Activated T-helper 1 cell treated with Interleukin-2 at 50 U/mL for 16 hours (primary cell): ENCODE data around the gene ZNF518B.

Experiments used
- DNase-seq: peaks from one replicate; pipeline ENCODE4 v3.0.0-alpha.2; 2020; ENCODE audit warnings: low read depth

The ZNF518B gene, protein sequence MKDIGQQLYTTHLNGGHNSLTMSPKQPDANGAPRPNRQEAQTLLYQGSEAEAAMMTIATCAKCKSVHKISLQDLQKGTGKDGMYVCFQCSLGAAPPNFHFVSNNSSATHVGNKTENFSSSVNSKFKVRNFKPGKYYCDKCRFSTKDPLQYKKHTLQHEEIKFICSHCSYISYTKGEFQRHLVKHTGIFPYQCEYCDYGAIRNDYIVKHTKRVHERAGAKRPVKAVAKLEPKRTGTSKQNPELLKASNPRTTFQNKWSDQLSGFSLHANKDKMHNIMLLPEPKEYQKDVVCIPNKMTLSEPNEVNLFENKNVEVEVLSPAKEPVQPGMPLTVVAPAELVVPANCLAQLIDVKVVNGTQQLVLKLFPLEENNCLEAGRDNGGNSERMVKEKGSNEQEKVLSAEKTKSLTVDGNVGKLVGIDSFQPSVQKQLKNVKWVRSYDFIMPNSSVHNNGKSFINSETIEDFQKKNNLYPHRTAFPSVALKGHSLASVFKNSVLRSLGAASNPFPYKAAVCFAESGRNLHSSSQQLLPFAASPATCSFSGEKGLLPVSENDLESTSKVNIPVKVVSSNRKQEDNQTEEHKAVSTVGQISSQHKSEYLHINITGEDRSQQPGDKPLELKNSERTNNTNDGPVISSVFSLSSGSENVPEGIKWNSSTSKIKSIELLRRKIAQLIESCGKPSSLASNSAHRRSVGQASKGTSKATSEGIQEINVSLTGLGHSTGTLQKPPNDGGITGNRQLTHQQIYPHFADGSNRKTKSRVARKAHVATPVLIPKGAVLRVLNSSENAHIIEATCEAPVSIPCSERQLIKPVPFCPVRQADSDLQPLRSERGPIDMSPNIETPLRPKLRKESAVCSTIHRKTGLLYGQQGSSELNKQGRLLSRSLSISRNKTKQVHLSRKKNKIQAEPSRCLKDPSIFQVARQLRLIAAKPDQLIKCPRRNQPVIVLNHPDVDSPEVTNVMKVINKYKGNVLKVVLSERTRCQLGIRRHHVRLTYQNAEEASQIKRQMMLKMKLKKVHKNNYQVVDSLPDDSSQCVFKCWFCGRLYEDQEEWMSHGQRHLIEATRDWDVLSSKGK

DNA sequence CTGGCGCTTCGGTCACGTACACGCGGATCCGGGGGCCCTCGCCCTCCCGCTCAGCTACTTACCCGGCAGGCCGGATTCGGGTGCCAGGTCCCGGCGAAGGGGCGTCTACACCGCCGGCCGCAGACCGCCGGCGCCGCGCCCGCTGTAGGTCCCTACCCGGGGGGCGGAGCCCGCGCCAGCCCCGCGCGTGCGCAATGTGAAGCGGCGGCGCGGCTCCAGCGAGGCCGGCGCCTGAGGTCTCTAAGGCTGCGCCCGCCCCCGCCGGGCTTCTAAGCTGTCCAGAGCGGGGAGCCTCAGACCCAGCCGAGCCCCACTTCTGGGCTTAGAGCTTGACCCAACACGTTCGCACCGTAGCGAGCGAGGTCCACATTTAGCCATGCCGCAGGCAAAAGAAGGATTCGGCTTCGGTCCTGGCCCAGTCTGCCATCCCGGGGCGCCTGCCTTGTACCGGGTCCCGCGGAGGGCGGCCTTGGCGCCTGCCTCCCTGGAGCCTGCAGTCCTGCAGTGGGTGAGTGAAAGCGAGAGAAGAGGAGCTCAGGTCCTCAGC is at the start of gene ZNF518B:
Gene ZNF518B (minus strand): TSS at position 172 of the 547 bp plus-strand sequence. CDS start 11,098 bp downstream, outside the sequence.
- DNase-seq = peak; percentile 68

DNA sequence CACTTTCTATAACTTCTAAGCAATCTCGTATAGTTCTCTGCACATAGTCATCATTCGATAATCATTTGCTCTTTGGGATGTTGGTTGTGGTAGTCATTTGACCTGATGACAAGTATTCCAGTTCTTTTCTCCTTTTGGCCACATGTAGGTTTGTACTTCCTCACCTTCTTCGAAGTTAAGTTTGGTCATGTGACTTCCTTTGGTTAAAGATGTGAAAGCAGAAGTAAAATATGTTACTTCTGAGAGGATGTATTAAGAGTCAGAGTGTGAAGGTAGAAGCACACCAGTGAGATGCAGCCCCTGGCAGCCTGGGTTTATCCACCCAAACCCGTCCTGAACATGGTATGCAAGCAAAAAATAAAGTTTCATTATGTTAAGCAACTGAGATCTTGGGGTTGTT is 48.9 kb upstream of the ZNF518B start:
- no peak for DNase-seq

DNA sequence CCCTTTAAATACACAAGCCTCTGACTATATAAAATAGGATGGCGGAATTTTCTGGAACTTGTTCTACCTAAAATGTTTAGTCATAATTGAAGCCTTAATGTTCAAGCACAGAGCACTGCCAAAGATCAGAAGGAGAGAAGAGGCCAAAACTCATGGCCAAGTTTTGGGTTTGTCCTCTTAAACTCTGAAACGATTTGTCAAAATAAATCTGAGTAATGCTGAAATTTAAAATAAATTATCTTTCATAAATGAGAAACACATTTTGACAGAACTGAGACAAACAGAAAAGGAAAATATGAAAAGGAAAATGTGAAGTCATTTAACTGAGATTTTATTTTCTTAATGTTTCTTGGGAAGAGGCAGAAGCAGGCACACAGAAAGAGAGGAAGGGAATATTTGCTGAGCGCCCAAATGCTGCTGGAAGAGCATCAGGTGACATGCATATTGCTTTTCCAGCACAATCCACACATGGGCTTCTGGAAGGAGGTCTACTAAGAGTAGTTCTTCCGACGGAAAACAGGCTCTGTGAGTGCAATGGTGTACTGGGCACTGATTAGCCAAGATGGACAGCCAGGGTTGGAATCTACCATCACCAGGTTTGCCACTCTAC is 47.4 kb upstream of the ZNF518B start:
- DNase-seq = no peak

DNA sequence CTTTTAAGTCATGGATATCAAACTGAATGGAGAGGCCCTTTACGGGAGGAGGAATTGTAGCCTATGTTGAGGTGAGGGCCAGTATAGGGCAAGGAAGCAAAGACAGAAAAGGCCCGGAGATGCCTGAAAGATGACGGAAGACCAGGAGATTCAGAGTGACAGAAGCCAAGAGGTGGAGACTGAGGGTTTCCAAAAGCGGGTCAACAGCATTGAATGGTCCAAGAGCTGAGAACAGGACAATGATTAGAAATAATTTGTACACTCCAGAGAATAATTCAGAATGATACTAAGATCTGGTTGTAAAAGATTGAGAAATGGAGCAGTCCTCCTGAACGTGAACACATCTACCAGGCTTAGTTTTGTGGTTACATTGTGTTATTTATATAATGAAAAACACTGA is 45.5 kb upstream of the ZNF518B start:
- no peak for DNase-seq

DNA sequence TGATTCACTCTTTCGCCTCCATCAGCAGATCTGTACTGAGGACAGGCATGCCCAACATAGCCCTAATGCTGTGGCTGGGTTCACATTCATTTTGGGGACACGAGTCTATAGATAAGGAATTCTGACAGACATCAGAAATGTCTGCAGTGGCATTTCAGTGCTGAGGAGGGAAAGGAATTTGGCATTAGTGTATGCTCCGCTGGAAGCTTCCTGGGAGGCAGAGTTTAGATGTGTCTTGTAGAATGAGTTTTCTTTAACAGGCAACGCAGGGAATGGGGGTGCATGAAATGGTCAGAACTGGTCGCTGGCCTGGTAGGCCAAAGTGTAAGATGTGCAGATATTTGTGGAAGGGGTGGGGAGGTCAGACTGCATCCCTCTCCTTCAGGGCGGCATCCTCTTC is 43.5 kb upstream of the ZNF518B start:
- DNase-seq = no peak

DNA sequence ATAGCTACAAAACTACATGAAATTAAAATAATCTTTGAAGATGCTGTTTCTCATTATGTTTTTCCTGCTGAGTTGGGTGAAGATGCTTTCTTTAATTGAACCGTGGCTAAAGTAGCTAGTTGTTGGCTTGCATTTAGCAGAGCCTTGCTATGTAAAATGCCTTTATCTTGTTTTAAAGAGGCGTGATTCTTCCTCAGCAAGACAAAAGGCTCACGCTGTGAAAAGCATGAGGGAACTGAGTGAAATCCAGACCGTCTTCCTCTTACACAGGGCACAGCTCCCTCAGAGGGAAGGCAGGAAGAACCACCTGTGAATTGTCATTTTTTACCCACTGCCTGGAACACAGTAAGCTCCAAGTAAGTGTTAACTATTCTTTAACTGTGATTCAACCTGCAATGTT is 39.0 kb upstream of the ZNF518B start:
- DNase-seq = no peak

DNA sequence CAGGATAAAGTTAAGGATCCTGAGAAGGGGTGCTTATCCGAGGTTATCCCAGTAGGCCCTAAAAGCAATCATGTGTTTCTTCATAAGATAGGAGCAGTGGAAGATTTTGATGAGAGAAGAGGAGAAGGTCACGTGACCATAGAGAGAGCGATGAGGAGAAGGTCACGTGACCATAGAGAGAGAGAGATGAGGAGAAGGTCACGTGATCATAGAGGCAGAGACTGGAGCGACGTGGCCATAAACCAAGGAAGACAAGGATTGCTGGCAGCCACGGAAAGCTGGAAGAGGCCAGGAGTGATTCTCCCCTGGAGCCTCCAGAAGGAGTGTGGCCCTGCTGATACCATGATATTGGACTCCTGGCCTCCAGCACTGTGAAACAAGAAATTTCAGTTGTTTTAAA is 38.4 kb upstream of the ZNF518B start:
- DNase-seq = no peak

DNA sequence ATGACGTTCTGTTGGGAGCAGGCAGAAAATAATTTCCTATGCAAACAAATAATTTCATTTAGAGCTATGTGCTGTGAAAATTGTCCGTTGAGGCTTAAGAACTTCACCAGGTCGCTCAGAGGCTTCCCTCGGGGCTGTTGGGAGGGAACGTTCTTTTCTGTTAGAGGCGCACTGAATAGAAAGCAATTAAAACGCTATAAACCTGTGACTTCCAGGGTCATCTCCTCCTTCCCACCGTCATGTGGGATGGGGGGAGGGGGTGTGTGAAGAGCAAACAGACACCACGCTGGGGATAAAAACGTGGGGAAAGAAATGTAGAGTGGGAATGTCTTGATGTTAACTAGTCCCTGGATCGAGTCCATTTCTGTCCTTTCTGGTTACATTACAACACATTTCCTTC is 35.2 kb upstream of the ZNF518B start:
- DNase-seq = no peak

DNA sequence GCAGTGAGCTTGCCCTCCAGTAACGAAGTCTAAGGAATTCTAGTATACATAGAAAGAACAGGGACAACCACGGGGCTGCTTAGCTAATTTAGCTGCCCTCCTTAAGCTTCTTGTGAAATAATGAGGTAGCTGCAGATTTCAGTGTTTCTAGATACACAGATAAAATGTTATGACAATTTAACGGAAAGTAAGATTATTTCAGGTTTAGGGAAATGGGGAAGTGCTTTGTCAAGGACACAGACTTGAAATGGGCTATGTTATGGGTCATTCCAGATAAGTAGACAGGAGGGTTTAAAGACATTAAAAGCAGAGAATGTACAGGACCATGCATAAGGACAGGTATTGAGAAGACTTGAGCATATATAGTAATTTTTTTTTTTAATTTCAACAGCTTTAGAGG is 34.2 kb upstream of the ZNF518B start:
- no peak for DNase-seq

DNA sequence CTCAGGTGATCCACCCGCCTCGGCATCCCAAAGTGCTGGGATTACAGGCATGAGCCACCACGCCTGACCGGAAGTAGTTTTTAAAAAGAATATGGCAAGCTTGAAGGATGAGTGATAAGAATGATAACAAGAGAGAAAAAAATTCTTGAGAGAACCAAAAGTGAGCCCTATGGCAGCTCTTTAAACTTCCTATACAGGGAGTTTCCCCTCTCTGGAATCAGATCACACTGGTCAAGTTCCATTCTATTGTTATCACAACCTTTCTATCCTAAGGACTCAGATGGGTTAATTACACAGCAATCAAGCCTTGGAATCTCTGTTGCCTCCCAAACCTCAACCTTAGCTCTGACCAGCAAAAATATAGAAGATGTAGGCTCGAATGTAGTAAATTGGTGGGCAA is 33.8 kb upstream of the ZNF518B start:
- no peak for DNase-seq

DNA sequence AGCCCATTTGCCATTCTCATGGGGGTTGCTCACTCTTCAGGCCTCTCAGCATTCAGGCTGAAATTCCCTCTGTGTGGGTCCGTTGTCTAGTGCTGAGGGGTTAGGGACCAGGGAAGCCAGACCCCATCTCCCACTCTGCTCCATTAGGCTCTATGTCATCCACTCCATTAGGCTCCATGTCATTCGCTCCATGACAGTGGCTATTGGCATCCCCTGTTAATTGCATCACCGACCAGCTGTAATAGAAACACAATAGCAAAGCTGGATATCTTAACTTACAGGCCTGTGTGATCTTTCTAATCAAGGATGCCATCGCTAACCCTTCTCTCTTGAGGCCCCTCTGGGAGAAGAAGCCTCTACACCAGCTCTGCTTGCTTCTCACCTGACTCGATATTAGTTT is 25.7 kb upstream of the ZNF518B start:
- no peak for DNase-seq

DNA sequence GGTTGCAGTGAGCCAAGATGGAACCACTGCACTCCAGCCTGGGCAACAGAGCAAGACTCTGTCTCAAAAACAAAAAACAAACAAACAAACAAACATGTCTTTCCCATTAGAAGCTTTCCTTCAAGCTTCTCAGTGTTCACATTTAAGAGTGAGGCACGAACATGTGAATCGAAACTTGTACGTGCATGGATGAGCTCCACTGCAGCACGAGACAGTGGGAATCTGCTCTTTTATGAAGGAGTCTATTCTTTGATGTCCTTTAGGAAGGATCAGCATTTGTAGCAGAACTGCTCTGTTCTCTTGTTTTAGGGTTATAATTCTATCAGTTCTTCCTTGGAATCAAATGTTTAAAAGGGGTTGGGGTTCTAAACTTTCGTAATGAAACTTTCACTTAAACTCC is 23.4 kb upstream of the ZNF518B start:
- DNase-seq = no peak

DNA sequence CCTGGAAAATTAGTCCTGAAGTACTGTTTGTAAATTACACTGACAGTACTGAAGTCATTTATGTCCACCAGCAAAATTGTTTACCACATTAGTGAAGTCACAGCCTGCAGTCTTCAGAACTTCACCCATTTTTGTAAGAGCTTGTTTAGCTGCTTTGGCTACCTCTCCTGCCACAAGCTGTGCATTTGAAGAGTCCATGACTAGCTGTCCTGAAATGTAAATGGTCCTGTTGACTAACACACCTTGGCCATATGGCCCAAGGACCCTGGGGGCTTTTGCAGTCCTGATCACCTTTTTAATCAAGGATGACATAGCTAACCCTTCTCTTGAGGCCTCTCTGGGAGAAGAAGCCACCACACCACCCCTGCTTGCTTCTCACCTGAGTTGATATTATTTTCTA is 21.4 kb upstream of the ZNF518B start:
- no peak for DNase-seq

DNA sequence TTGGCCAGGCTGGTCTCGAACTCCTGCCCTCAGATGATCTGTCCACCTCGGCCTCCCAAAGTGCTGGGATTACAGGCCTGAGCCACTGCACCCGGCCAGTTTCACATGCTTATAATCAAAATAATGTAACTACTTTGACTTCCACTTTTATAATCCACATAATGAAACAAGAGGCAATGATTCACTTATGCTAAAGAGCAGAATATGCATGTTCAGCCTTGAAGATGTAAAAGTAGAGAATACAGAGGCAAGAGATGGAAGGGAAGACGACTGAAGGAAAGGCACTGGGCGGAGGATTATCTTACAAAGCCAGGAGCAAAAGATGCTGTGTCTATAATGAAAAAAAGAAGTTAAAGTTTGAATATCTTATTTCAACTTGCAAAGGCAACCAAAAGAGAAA is 13.3 kb upstream of the ZNF518B start:
- DNase-seq = no peak

DNA sequence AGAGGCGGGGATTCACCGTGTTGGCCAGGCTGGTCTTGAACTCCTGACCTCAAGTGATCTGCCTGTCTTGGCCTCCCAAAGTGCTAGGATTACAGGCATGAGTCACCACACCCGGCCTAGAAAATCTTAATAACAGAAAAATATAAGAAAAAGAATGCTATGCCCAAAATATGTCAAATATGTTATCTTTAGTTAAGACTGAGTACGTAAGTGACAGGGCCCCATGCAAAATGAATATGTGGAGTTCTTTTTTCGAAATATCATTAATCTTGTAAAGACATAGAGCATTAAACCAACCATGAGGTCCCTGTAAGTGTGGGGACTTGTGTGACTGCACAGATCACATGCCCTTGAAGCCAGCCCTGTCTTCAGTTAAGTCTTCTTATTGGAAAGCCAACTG is 8.9 kb upstream of the ZNF518B start:
- no peak for DNase-seq

DNA sequence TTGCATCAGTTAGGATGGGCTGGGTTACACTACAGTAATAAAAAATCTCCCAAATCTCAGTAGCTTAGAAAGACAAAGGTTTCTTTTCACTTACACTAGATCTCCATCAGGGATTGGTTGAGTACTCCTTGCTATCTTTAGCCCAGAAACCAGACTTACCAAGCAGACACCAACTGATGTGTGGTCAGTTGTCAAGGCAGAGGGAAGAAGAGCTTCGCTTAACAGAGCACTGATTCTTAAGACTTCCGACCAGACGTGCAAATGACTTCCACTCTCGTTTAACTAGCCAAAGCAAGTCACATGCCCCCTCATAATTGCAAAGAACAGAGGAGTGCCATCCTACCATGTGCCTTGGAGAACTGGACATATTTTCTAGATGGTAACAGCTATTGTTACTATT is 5.7 kb upstream of the ZNF518B start:
- DNase-seq = no peak

DNA sequence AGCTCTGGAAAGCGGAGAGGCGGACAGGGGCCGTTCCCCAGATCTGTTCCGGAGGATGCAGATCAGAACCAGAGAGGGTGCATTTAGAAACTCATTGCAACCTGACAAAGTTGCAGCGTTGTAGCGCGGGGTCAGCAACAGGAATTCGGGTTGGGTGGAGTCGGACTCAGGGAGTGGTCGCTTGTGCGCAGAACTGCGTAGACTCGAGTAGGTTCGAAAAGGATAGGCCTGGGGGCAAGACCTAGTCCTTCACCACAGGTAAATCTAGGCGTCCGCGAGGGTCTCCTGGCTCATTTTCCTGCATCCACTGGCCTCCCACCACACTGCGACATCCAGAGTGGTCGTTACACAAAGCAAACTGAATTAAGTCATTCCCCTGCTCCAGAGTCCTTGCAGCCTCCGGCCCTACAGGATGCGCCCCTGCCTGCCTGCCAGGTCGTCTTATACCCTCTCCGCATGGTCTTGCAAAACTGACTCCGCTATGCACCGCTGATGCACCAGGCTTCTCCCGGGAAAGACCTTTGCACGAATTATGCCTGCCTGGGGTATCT is 4.7 kb upstream of the ZNF518B start:
- no peak for DNase-seq

DNA sequence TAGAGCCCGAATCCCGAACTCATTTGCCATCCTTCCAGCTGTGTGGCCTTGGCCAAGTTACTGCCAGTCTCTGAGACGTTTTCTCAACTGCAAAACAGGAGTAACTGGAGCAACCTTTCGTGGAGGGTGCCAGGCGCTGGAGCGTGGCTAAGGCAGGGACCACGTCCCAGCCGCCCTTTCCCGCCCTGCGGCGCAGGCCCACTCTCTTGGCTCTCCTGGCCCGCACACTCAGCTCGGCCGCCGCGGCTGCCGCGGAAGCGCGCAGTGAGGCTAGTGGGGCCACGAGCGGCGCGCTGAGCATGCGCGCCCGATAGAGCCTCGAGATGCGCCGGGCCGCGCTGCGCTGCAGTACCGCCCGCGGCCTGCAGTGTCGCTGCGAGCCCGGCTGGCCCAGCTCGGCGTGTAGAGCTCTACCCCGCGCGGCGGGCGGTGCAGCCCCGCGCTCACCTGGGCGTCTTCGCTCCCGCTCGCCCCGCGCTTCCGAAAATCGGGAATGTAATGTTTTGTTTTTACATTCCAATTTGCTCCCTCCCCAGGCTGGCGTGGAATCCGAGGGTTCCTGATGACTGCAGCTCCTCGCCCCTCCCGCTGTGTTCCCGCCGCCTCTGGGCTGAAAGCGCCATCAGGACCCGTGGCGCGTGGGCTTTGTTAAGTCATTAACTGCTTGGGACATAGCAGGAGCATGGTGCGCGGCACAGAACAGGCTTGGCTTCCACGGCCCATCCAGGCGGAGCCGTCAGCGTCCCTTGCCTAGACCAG is 4.0 kb upstream of the ZNF518B start:
- DNase-seq = peak; percentile 67

DNA sequence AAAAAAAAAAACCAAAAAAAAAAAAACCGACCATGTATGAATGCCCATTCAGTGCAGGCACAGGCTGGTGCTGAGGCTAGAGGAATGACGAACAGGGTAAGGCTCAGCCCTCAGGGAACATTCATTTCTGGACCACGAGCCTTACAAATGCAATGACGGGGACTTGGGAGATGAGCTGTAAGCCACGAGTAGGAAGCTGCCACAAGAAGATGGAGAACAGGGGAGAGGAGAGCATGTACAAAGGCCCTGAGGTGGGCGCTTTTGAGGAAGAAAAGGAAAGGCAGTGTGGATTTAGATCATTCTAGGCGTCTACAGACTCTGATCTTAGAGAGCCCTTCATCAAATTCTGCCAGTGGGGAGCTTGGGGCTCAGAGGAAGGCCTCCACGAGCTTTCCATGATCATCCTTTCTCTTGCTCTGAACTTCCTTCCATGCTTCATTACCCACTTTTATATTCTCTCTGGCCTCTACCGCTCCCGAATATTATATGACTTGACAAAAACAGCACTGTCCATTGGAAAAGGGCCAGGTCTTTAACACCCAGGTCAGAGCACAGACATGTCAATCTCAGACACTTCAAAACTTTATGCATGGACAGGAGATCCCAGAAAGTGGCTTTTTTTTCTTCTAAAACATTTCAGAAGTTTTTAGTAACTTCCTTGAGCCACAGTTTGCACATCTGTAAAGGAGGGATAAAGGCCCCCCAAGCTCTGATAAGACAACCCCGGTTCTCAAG is 3.3 kb upstream of the ZNF518B start:
- no peak for DNase-seq

DNA sequence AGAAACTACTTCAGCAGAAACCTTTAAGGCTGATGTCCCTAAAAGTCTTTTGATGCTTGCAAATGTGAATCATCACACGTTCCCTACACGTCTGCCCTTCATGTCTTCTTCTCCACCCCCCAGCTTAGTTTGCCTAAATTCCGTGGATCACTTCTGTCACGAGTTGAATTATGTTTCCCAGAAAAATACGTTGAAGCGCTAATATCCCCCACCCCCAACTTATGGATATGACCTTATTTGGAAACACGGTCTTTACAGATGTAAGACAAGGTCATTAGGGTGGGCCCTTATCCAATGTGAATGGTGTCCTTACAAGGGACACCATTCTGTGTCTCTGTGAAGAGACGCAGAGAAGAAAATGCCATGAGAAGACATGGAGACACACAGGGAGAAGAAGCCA is 2.1 kb upstream of the ZNF518B start:
- no peak for DNase-seq
